ENCODE data around the gene LIPI.

LIPI gene

DNA sequence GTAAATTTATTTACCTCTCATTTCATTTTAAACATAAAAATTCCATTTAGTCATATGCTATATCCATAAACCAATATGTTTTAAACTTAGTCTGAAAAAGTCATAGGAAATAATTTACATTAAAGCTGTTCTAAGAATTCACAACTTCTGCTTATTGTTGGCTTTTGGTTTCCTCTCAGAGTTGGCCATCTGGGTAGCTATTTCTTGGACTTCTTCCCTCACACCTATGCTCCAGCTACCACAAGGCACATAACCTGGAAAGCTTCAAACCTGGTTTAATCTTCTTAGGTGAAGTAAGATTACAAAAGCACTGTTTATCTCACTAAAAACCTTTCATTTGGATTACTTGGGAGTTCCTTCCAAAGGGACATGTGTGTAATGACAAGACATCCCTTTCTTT, 35.0 kb upstream of the LIPI start:
- TF ChIP-seq BACH2 (CRISPR knock-in tag; IDR thresholded peaks at IDR 0.05; ENCODE audit: borderline replicate concordance) (no peak), ZNF70 (CRISPR knock-in tag; IDR thresholded peaks at IDR 0.05) (no peak), GLIS3 (CRISPR knock-in tag; IDR thresholded peaks at IDR 0.05) (no peak), SNAI2 (CRISPR knock-in tag; IDR thresholded peaks at IDR 0.05) (no peak)
- ATAC-seq: no peak

DNA sequence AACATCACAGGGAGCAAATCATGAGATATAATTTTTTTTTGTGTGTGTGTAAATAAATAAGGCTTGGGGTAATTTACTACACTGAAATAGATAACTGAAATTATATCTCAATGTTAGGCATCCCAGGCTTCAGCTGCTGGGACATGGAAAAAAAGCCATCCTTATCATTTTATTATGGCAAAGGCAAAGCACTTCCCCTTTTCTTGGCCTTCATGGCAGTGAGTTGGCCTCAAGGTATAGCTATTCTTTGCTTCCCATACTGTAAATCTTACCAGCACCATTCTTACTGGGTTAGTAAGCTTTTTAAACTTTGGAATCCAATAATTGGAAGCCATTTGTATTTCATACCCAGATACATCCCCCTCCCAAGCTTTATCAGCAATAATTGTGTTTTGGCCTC, 34.2 kb upstream of the LIPI start:
- TF ChIP-seq PPARA (CRISPR knock-in tag; IDR thresholded peaks at IDR 0.05; ENCODE audit: borderline replicate concordance) (no peak), ZFP30 (CRISPR knock-in tag; IDR thresholded peaks at IDR 0.05) (no peak), CSDC2 (CRISPR knock-in tag; IDR thresholded peaks at IDR 0.05) (no peak), ARNTL (CRISPR knock-in tag; IDR thresholded peaks at IDR 0.05; ENCODE audit: borderline replicate concordance, low read depth) (no peak), RARB (CRISPR knock-in tag; IDR thresholded peaks at IDR 0.05) (no peak), ZNF70 (CRISPR knock-in tag; IDR thresholded peaks at IDR 0.05) (no peak), OSR1 (CRISPR knock-in tag; IDR thresholded peaks at IDR 0.05) (no peak), ZNF8 (CRISPR knock-in tag; IDR thresholded peaks at IDR 0.05) (no peak)
- TF ChIP-seq, protein P1, sequence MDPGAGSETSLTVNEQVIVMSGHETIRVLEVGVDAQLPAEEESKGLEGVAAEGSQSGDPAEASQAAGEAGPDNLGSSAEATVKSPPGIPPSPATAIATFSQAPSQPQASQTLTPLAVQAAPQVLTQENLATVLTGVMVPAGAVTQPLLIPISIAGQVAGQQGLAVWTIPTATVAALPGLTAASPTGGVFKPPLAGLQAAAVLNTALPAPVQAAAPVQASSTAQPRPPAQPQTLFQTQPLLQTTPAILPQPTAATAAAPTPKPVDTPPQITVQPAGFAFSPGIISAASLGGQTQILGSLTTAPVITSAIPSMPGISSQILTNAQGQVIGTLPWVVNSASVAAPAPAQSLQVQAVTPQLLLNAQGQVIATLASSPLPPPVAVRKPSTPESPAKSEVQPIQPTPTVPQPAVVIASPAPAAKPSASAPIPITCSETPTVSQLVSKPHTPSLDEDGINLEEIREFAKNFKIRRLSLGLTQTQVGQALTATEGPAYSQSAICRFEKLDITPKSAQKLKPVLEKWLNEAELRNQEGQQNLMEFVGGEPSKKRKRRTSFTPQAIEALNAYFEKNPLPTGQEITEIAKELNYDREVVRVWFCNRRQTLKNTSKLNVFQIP (CRISPR knock-in tag; IDR thresholded peaks at IDR 0.05; ENCODE audit: borderline replicate concordance, low read depth): no peak
- TF ChIP-seq, protein P2, sequence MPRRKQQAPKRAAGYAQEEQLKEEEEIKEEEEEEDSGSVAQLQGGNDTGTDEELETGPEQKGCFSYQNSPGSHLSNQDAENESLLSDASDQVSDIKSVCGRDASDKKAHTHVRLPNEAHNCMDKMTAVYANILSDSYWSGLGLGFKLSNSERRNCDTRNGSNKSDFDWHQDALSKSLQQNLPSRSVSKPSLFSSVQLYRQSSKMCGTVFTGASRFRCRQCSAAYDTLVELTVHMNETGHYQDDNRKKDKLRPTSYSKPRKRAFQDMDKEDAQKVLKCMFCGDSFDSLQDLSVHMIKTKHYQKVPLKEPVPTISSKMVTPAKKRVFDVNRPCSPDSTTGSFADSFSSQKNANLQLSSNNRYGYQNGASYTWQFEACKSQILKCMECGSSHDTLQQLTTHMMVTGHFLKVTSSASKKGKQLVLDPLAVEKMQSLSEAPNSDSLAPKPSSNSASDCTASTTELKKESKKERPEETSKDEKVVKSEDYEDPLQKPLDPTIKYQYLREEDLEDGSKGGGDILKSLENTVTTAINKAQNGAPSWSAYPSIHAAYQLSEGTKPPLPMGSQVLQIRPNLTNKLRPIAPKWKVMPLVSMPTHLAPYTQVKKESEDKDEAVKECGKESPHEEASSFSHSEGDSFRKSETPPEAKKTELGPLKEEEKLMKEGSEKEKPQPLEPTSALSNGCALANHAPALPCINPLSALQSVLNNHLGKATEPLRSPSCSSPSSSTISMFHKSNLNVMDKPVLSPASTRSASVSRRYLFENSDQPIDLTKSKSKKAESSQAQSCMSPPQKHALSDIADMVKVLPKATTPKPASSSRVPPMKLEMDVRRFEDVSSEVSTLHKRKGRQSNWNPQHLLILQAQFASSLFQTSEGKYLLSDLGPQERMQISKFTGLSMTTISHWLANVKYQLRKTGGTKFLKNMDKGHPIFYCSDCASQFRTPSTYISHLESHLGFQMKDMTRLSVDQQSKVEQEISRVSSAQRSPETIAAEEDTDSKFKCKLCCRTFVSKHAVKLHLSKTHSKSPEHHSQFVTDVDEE (CRISPR knock-in tag; IDR thresholded peaks at IDR 0.05): no peak
- TF ChIP-seq, protein P3, sequence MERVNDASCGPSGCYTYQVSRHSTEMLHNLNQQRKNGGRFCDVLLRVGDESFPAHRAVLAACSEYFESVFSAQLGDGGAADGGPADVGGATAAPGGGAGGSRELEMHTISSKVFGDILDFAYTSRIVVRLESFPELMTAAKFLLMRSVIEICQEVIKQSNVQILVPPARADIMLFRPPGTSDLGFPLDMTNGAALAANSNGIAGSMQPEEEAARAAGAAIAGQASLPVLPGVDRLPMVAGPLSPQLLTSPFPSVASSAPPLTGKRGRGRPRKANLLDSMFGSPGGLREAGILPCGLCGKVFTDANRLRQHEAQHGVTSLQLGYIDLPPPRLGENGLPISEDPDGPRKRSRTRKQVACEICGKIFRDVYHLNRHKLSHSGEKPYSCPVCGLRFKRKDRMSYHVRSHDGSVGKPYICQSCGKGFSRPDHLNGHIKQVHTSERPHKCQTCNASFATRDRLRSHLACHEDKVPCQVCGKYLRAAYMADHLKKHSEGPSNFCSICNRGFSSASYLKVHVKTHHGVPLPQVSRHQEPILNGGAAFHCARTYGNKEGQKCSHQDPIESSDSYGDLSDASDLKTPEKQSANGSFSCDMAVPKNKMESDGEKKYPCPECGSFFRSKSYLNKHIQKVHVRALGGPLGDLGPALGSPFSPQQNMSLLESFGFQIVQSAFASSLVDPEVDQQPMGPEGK (CRISPR knock-in tag; IDR thresholded peaks at IDR 0.05; ENCODE audit: borderline replicate concordance): no peak
- ATAC-seq: no peak

DNA sequence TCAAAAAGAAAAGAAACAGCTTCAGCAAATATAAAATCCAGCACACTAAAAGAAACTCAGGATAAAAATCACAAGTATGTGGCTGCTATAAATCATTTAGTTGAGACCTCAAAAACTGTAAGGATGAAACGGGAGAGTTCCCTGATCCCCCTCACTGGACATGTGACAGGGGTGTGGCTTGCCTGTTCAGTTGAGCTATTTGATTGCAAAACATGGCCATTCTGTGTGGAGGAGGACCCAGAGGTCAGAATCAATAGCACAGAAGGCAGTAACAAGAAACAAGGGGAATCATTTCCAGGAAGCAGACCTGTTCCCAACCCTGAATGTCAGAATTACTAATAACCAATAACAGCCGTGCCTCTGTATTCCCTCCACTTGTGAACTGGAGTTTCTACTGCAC, 33.1 kb upstream of the LIPI start:
- ATAC-seq: no peak

DNA sequence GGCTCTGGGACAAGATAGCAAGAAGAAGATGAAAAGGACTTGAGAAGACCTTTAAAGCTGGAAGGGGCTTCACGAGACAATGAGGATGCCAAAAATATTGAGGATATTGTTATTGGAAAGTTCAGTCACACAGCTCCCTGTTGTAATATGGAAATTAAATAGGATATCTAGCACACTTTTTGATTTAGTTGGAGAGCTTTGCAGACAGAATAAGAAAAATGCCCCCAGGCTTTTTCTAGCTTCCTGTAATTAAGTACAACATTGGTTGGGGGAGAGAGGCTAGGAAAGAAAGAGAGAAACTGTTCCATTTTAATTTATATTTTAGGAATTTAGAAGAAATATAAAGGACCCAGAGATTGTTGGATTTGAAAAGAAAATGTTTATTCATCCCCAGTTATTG, 32.7 kb upstream of the LIPI start:
- ATAC-seq: no peak
- TF ChIP-seq ZFP3 (CRISPR knock-in tag; IDR thresholded peaks at IDR 0.05) (no peak), TCF4 (CRISPR knock-in tag; IDR thresholded peaks at IDR 0.05; ENCODE audit: borderline replicate concordance) (no peak), ZNF70 (CRISPR knock-in tag; IDR thresholded peaks at IDR 0.05) (no peak), SNAI2 (CRISPR knock-in tag; IDR thresholded peaks at IDR 0.05) (no peak), TOX (CRISPR knock-in tag; IDR thresholded peaks at IDR 0.05; ENCODE audit: borderline replicate concordance) (no peak), ISL1 (CRISPR knock-in tag; IDR thresholded peaks at IDR 0.05) (no peak), ZNF8 (CRISPR knock-in tag; IDR thresholded peaks at IDR 0.05) (no peak), OSR1 (CRISPR knock-in tag; IDR thresholded peaks at IDR 0.05) (no peak), ZC3H10 (CRISPR knock-in tag; IDR thresholded peaks at IDR 0.05) (no peak), RARB (CRISPR knock-in tag; IDR thresholded peaks at IDR 0.05) (no peak), ZNF565 (CRISPR knock-in tag; conservative IDR thresholded peaks at IDR 0.05; ENCODE audit: low read depth) (no peak), ZFP30 (CRISPR knock-in tag; IDR thresholded peaks at IDR 0.05) (no peak), GLIS3 (CRISPR knock-in tag; IDR thresholded peaks at IDR 0.05) (no peak)
- TF ChIP-seq, protein P3 (CRISPR knock-in tag; IDR thresholded peaks at IDR 0.05; ENCODE audit: borderline replicate concordance): no peak
- TF ChIP-seq, protein P4, sequence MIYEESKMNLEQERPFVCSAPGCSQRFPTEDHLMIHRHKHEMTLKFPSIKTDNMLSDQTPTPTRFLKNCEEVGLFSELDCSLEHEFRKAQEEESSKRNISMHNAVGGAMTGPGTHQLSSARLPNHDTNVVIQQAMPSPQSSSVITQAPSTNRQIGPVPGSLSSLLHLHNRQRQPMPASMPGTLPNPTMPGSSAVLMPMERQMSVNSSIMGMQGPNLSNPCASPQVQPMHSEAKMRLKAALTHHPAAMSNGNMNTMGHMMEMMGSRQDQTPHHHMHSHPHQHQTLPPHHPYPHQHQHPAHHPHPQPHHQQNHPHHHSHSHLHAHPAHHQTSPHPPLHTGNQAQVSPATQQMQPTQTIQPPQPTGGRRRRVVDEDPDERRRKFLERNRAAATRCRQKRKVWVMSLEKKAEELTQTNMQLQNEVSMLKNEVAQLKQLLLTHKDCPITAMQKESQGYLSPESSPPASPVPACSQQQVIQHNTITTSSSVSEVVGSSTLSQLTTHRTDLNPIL (CRISPR knock-in tag; IDR thresholded peaks at IDR 0.05; ENCODE audit: low read depth): no peak
- TF ChIP-seq, protein P1 (CRISPR knock-in tag; IDR thresholded peaks at IDR 0.05; ENCODE audit: borderline replicate concordance, low read depth): no peak

More for the DNA sequence above, 33.1 kb upstream of the LIPI start:
- TF ChIP-seq, protein P5, sequence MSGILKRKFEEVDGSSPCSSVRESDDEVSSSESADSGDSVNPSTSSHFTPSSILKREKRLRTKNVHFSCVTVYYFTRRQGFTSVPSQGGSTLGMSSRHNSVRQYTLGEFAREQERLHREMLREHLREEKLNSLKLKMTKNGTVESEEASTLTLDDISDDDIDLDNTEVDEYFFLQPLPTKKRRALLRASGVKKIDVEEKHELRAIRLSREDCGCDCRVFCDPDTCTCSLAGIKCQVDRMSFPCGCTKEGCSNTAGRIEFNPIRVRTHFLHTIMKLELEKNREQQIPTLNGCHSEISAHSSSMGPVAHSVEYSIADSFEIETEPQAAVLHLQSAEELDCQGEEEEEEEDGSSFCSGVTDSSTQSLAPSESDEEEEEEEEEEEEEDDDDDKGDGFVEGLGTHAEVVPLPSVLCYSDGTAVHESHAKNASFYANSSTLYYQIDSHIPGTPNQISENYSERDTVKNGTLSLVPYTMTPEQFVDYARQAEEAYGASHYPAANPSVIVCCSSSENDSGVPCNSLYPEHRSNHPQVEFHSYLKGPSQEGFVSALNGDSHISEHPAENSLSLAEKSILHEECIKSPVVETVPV (CRISPR knock-in tag; IDR thresholded peaks at IDR 0.05): no peak
- TF ChIP-seq ISL1 (CRISPR knock-in tag; IDR thresholded peaks at IDR 0.05): no peak
